MCF 10A (cell line): ENCODE measurements around the gene SORCS1. TPM values are rescaled to one million over a fixed set of nuclear protein-coding genes. Genes with fewer than 3 reads are reported as not detected.

Experiments used
- BruUV-seq: library from RNA; stranded (reverse); fragments of 400-500 nt; replicated peaks from 2 replicates; lab custom pipeline; 2021; lab: Mats Ljungman, UMichigan
- CTCF ChIA-PET: fragments of 300-600 bp; sonication (Branson Sonifier 250); formaldehyde crosslinking; extraction: SDS; loops from one replicate; lab custom pipeline; 2021; ENCODE audit warnings: antibody characterized with exemption, inconsistent platforms; lab: Yijun Ruan, JAX
- POLR2A ChIA-PET: fragments of 300-600, 350-650 bp; sonication (Branson Sonifier 250); formaldehyde crosslinking; extraction: SDS; loops from one replicate; lab custom pipeline; 2020; ENCODE audit warnings: antibody characterized with exemption, inconsistent platforms; lab: Yijun Ruan, JAX
- DNase-seq: peaks from one replicate; pipeline ENCODE4 v3.0.0-alpha.2; 2018; ENCODE audit not compliant: unreplicated experiment
- H3K27ac Mint-ChIP-seq: one replicate; pipeline ENCODE4 v1.8.0; 2022; ENCODE audit warnings: mild to moderate bottlenecking, low read depth, mixed read lengths; ENCODE audit not compliant: unreplicated experiment
- H3K27me3 Mint-ChIP-seq: one replicate; pipeline ENCODE4 v1.8.0; 2022; ENCODE audit warnings: mixed read lengths; ENCODE audit not compliant: insufficient read depth, unreplicated experiment
- H3K36me3 Mint-ChIP-seq: one replicate; pipeline ENCODE4 v1.8.0; 2022; ENCODE audit warnings: mild to moderate bottlenecking, moderate library complexity, mixed read lengths; ENCODE audit not compliant: insufficient read depth, unreplicated experiment
- H3K4me1 Mint-ChIP-seq: one replicate; pipeline ENCODE4 v1.8.0; 2022; ENCODE audit warnings: mixed read lengths; ENCODE audit not compliant: insufficient read depth, unreplicated experiment
- H3K4me3 Mint-ChIP-seq: one replicate; pipeline ENCODE4 v1.8.0; 2022; ENCODE audit warnings: mild to moderate bottlenecking, moderate library complexity, mixed read lengths; ENCODE audit not compliant: unreplicated experiment
- H3K9me3 Mint-ChIP-seq: one replicate; pipeline ENCODE4 v1.8.0; 2022; ENCODE audit warnings: mixed read lengths; ENCODE audit not compliant: unreplicated experiment
- intact Hi-C: fragments of 100-400 bp; cut with micrococcal nuclease; formaldehyde crosslinking; loops from 2 replicates; pipeline ENCODE4 v1.14.1; 2022
- total RNA-seq: library from RNA; stranded (reverse); gene quantifications from 2 replicates; pipeline ENCODE4 v1.2.3, GENCODE V29; 2022
- TF ChIP-seq, protein P1 (sequence below): fragments of 200-600 bp; IDR thresholded peaks from one replicate; pipeline ENCODE4 v1.8.0; 2022; ENCODE audit warnings: antibody characterized with exemption, mild to moderate bottlenecking; ENCODE audit not compliant: unreplicated experiment

Gene SORCS1
- total RNA-seq, 1 experiment from 2014 or later, result 0.54 TPM

DNA sequence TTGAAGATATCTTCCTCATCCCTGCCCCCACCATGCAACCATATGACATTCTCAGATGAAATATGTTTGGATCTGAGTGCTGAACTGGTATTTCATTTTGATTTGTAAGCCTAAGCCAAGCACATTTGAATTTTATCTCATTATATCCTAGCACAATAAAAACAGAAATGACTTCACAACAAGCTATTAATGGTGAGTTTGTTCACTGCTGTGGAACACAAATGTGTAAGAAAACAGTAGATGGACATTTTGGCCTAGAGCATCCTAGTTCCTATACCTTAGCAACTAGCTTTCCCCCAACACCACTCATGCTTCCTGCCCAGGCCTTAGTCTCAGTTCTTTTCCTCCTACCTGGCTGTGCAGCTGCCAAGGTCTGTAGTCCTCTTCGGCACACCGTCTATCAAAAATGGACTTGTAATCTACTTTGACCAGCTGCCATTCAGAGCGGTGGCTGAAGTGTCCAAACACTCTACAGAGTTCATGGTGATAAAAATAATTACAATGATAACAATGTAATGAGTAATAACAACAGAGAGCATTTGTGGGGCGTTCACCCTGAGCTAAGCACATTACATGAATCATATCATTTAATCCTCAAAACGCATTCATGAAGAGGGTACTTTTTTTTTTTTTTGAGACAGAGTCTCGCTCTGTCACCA, 491.9 kb downstream of the SORCS1 start:
- BruUV-seq, result no TSS peak
- peaks cover 5% of the 10 kb centered on the region for H3K4me1 Mint-ChIP-seq
- CTCF ChIA-PET, result interaction anchor here (0.6 kb wide), 1 partner anchor 79 kb away, joined by 3 read pairs; no protein-coding TSS in a partner anchor
- TF ChIP-seq, protein P1, sequence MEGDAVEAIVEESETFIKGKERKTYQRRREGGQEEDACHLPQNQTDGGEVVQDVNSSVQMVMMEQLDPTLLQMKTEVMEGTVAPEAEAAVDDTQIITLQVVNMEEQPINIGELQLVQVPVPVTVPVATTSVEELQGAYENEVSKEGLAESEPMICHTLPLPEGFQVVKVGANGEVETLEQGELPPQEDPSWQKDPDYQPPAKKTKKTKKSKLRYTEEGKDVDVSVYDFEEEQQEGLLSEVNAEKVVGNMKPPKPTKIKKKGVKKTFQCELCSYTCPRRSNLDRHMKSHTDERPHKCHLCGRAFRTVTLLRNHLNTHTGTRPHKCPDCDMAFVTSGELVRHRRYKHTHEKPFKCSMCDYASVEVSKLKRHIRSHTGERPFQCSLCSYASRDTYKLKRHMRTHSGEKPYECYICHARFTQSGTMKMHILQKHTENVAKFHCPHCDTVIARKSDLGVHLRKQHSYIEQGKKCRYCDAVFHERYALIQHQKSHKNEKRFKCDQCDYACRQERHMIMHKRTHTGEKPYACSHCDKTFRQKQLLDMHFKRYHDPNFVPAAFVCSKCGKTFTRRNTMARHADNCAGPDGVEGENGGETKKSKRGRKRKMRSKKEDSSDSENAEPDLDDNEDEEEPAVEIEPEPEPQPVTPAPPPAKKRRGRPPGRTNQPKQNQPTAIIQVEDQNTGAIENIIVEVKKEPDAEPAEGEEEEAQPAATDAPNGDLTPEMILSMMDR, result no peak
- no peak for DNase-seq
- intact Hi-C loops, result no loop called here
- no peaks in the 10 kb centered on the region for H3K27me3 Mint-ChIP-seq
- no peaks in the 10 kb centered on the region for H3K36me3 Mint-ChIP-seq
- H3K9me3 Mint-ChIP-seq, result peaks cover 7% of the 10 kb centered on the region
- H3K27ac Mint-ChIP-seq, result no peak overlapping the region
- H3K4me3 Mint-ChIP-seq, result no peak overlapping the region
- POLR2A ChIA-PET, result interaction anchor here (0.7 kb wide), 1 partner anchor 730 kb away, joined by 3 read pairs; no protein-coding TSS in a partner anchor

DNA sequence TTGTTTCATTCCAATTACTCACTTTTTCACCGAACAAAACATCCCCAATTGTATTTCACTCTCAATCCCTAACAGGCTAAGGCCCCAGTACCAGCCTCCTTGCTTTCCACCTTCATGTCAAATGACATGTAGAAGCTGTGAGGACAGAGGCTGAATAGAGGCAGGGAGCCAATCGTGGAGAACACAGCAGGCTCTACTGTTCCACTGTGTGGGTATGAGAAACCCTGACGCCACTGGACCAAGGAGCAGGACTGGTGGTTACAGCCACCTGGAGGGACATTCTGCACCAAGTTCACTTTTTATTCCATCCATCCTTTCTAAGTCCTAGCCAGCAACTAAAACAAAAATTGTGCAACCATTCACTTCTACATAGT, 502.8 kb downstream of the SORCS1 start:
- no peak overlapping the region for H3K4me3 Mint-ChIP-seq
- ChIA-PET POLR2A (no interaction called here), CTCF (no interaction called here)
- BruUV-seq, result no TSS peak
- no peaks in the 10 kb centered on the region for H3K36me3 Mint-ChIP-seq
- intact Hi-C loops, result no loop called here
- H3K9me3 Mint-ChIP-seq, result no peaks in the 10 kb centered on the region
- no peak for DNase-seq
- TF ChIP-seq, protein P1, result no peak
- H3K27me3 Mint-ChIP-seq, result no peaks in the 10 kb centered on the region
- no peaks in the 10 kb centered on the region for H3K4me1 Mint-ChIP-seq
- no peak overlapping the region for H3K27ac Mint-ChIP-seq

DNA sequence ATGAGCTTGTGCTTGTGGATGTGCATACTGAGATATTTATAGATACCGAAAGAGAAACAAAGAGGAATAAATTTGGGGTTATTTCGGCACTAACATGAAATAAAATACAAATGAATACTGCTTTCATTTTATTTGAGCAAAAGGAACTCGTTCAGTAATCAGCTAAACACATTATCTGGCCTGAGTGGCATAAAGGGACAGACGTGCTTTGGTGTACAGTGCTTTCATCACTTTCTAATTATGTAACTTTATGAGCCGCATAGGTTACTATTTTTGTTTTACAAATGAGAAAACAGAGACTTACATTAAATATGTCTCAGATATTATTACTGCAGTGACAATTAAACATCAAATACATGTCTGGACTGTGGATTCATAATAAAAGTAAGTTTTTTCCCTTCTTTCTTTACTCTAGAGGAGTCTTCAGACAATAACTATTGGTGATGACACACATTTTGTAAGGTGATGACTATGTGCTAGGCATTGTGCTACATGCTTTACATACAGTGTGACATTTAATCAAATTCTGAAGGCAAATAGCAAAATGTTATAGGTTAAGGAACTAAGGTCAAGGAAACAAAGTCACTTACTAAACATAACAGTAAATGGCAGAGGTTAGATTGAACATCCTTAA, 503.3 kb downstream of the SORCS1 start:
- Mint-ChIP-seq H3K27ac (no peak overlapping the region), H3K36me3 (no peaks in the 10 kb centered on the region), H3K4me3 (no peak overlapping the region), H3K9me3 (no peaks in the 10 kb centered on the region), H3K4me1 (no peaks in the 10 kb centered on the region), H3K27me3 (no peaks in the 10 kb centered on the region)
- ChIA-PET POLR2A (no interaction called here), CTCF (interaction anchor here (0.6 to 1.1 kb wide), 2 partner anchors 8 to 9 kb away, joined by 3 to 4 read pairs; no protein-coding TSS in a partner anchor)
- BruUV-seq, result no TSS peak
- intact Hi-C loops, result no loop called here
- TF ChIP-seq, protein P1, result no peak
- DNase-seq, result no peak

DNA sequence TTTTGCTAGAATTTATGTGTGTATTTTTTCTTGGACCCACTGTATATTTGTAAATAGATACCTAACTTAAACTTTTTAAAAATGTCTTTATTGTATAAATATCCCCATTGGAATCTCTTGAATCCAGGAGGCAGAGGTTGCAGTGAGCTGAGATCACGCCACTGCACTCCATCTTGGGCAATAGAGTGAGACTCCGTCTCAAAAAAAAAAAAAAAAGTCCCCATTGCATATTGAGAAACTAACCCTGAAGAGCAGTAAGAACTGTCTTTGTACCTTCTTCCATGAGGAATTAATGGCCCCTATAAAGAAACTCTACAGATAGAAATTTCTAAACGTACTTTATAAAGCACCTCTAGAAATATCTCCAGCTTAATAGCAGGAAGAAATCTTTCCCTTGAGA, 504.0 kb downstream of the SORCS1 start:
- Mint-ChIP-seq H3K9me3 (no peaks in the 10 kb centered on the region), H3K36me3 (no peaks in the 10 kb centered on the region), H3K27me3 (no peaks in the 10 kb centered on the region), H3K4me3 (no peak overlapping the region), H3K4me1 (no peaks in the 10 kb centered on the region), H3K27ac (no peak overlapping the region)
- no TSS peak for BruUV-seq
- intact Hi-C loops, result no loop called here
- TF ChIP-seq, protein P1, result no peak
- CTCF ChIA-PET, result interaction anchor here (1.1 kb wide), 1 partner anchor 9 kb away, joined by 4 read pairs; no protein-coding TSS in a partner anchor
- POLR2A ChIA-PET, result no interaction called here
- no peak for DNase-seq
